ENCODE results near the gene CATSPERE.

The CATSPERE gene

GRCh38 chr1:244642988-244643387 lies 181.9 kb downstream of the CATSPERE start:
- TF ChIP-seq, protein P1, sequence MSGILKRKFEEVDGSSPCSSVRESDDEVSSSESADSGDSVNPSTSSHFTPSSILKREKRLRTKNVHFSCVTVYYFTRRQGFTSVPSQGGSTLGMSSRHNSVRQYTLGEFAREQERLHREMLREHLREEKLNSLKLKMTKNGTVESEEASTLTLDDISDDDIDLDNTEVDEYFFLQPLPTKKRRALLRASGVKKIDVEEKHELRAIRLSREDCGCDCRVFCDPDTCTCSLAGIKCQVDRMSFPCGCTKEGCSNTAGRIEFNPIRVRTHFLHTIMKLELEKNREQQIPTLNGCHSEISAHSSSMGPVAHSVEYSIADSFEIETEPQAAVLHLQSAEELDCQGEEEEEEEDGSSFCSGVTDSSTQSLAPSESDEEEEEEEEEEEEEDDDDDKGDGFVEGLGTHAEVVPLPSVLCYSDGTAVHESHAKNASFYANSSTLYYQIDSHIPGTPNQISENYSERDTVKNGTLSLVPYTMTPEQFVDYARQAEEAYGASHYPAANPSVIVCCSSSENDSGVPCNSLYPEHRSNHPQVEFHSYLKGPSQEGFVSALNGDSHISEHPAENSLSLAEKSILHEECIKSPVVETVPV (CRISPR knock-in tag; IDR thresholded peaks at IDR 0.05): no peak
- TF ChIP-seq ZC3H10 (CRISPR knock-in tag; IDR thresholded peaks at IDR 0.05) (no peak), BACH2 (CRISPR knock-in tag; IDR thresholded peaks at IDR 0.05; ENCODE audit: borderline replicate concordance) (no peak), ZFP3 (CRISPR knock-in tag; IDR thresholded peaks at IDR 0.05) (no peak)
- TF ChIP-seq, protein P2, sequence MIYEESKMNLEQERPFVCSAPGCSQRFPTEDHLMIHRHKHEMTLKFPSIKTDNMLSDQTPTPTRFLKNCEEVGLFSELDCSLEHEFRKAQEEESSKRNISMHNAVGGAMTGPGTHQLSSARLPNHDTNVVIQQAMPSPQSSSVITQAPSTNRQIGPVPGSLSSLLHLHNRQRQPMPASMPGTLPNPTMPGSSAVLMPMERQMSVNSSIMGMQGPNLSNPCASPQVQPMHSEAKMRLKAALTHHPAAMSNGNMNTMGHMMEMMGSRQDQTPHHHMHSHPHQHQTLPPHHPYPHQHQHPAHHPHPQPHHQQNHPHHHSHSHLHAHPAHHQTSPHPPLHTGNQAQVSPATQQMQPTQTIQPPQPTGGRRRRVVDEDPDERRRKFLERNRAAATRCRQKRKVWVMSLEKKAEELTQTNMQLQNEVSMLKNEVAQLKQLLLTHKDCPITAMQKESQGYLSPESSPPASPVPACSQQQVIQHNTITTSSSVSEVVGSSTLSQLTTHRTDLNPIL (CRISPR knock-in tag; IDR thresholded peaks at IDR 0.05; ENCODE audit: low read depth): no peak
- no peak for ATAC-seq

GRCh38 chr1:244645414-244645813 lies 184.3 kb downstream of the CATSPERE start:
- no peak for ATAC-seq
- TF ChIP-seq ISL1 (CRISPR knock-in tag; IDR thresholded peaks at IDR 0.05): no peak
- no peak for TF ChIP-seq ZNF70 (CRISPR knock-in tag; IDR thresholded peaks at IDR 0.05)
- no peak for TF ChIP-seq ZC3H10 (CRISPR knock-in tag; IDR thresholded peaks at IDR 0.05)
- TF ChIP-seq, protein P2 (CRISPR knock-in tag; IDR thresholded peaks at IDR 0.05; ENCODE audit: low read depth): no peak

DNA sequence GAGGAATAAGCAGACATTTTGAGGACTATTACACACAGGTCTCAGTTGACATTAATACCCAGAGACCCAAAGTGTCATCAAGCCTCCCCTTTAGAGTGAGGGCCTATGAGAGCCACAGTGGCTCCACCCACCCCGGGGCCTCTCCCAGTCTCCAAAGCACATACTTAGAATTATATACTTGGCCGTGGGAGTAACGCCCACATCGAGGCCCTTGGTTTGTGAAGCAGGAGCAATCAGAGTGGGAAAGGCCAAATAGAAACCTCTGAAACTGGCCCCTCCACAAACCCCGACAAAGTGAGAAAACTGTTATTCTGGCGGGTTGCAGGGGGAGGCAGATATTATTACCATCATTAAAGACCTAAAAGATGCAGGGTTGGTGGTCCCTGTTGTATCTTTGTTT lies 184.8 kb downstream of the CATSPERE start:
- no peak for ATAC-seq
- TF ChIP-seq, protein P3, sequence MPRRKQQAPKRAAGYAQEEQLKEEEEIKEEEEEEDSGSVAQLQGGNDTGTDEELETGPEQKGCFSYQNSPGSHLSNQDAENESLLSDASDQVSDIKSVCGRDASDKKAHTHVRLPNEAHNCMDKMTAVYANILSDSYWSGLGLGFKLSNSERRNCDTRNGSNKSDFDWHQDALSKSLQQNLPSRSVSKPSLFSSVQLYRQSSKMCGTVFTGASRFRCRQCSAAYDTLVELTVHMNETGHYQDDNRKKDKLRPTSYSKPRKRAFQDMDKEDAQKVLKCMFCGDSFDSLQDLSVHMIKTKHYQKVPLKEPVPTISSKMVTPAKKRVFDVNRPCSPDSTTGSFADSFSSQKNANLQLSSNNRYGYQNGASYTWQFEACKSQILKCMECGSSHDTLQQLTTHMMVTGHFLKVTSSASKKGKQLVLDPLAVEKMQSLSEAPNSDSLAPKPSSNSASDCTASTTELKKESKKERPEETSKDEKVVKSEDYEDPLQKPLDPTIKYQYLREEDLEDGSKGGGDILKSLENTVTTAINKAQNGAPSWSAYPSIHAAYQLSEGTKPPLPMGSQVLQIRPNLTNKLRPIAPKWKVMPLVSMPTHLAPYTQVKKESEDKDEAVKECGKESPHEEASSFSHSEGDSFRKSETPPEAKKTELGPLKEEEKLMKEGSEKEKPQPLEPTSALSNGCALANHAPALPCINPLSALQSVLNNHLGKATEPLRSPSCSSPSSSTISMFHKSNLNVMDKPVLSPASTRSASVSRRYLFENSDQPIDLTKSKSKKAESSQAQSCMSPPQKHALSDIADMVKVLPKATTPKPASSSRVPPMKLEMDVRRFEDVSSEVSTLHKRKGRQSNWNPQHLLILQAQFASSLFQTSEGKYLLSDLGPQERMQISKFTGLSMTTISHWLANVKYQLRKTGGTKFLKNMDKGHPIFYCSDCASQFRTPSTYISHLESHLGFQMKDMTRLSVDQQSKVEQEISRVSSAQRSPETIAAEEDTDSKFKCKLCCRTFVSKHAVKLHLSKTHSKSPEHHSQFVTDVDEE (CRISPR knock-in tag; IDR thresholded peaks at IDR 0.05): no peak
- TF ChIP-seq ZNF70 (CRISPR knock-in tag; IDR thresholded peaks at IDR 0.05) (no peak), ZFP3 (CRISPR knock-in tag; IDR thresholded peaks at IDR 0.05) (no peak), RARB (CRISPR knock-in tag; IDR thresholded peaks at IDR 0.05) (no peak), ESRRG (CRISPR knock-in tag; IDR thresholded peaks at IDR 0.05) (no peak), GLIS3 (CRISPR knock-in tag; IDR thresholded peaks at IDR 0.05) (no peak), PPARA (CRISPR knock-in tag; IDR thresholded peaks at IDR 0.05; ENCODE audit: borderline replicate concordance) (no peak), SNAI2 (CRISPR knock-in tag; IDR thresholded peaks at IDR 0.05) (no peak), POU6F1 (CRISPR knock-in tag; IDR thresholded peaks at IDR 0.05; ENCODE audit: borderline replicate concordance, low read depth) (no peak), BACH2 (CRISPR knock-in tag; IDR thresholded peaks at IDR 0.05; ENCODE audit: borderline replicate concordance) (no peak), OSR1 (CRISPR knock-in tag; IDR thresholded peaks at IDR 0.05) (no peak), ZNF565 (CRISPR knock-in tag; conservative IDR thresholded peaks at IDR 0.05; ENCODE audit: low read depth) (no peak), ZNF8 (CRISPR knock-in tag; IDR thresholded peaks at IDR 0.05) (no peak), ARNTL (CRISPR knock-in tag; IDR thresholded peaks at IDR 0.05; ENCODE audit: borderline replicate concordance, low read depth) (no peak)

GRCh38 chr1:244647819-244648218 lies 186.7 kb downstream of the CATSPERE start:
- no peak for ATAC-seq
- TF ChIP-seq GLIS3 (CRISPR knock-in tag; IDR thresholded peaks at IDR 0.05): no peak
- TF ChIP-seq ISL1 (CRISPR knock-in tag; IDR thresholded peaks at IDR 0.05): no peak
- TF ChIP-seq POU6F1 (CRISPR knock-in tag; IDR thresholded peaks at IDR 0.05; ENCODE audit: borderline replicate concordance, low read depth): no peak
- no peak for TF ChIP-seq TCF4 (CRISPR knock-in tag; IDR thresholded peaks at IDR 0.05; ENCODE audit: borderline replicate concordance)
- no peak for TF ChIP-seq ZC3H10 (CRISPR knock-in tag; IDR thresholded peaks at IDR 0.05)
- TF ChIP-seq ZFP30 (CRISPR knock-in tag; IDR thresholded peaks at IDR 0.05): no peak
- TF ChIP-seq RARB (CRISPR knock-in tag; IDR thresholded peaks at IDR 0.05): no peak
- no peak for TF ChIP-seq ZNF70 (CRISPR knock-in tag; IDR thresholded peaks at IDR 0.05)
- no peak for TF ChIP-seq SNAI2 (CRISPR knock-in tag; IDR thresholded peaks at IDR 0.05)
- TF ChIP-seq ARNTL (CRISPR knock-in tag; IDR thresholded peaks at IDR 0.05; ENCODE audit: borderline replicate concordance, low read depth): no peak
- no peak for TF ChIP-seq PPARA (CRISPR knock-in tag; IDR thresholded peaks at IDR 0.05; ENCODE audit: borderline replicate concordance)
- TF ChIP-seq, protein P1 (CRISPR knock-in tag; IDR thresholded peaks at IDR 0.05): no peak
- TF ChIP-seq, protein P3 (CRISPR knock-in tag; IDR thresholded peaks at IDR 0.05): no peak

Measured in SK-N-SH treated with all-trans-retinoic acid at 6 μM for 48 hours (cell line).